ENCODE measurements around the gene LRRK1. TPM values are rescaled to one million over a fixed set of nuclear protein-coding genes. Genes with fewer than 3 reads are reported as not detected.

LRRK1 gene
- total and polyA plus RNA-seq, 2 donors (not counting 1 experiment from before 2014, with no cell fraction given), result 19.8 to 53.0 TPM

DNA sequence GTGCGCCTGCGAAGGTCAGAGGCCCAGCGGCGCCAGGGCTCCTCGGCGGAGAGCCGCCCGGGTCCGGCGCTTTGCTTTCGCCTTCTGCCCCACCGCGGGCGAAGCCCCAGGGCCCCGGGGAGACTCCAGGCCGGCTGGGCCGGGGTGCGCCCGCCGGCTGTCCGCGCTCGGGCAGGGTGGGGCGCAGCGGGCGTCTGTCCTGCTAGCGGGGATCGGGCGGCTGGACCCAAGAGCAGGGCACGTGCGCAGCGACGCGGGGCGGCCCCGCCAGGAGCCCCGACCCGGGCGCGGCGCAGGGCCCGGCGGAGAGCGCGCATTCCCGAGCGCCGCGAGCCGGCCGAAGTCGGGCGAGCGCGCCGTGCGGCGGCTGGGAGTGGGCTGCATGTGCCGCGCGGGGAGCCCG lies 40.1 kb upstream of the LRRK1 start:
- no peak overlapping the region for H3K4me3 Mint-ChIP-seq
- Histone ChIP-seq H3K27ac (ENCODE audit: low read length in 2 of 2) (no peak overlapping the region), H3K4me2 (replicated peaks; ENCODE audit: low read depth, low read length, poor library complexity, severe bottlenecking) (peak overlapping the region; percentile 75), H3K4me1 (ENCODE audit: control insufficient read depth in 2 of 2, insufficient read depth in 2 of 2, low read length in 2 of 2) (peaks cover 10% of the 10 kb centered on the region in 2 donors), H2AFZ (ENCODE audit: insufficient read depth, low read depth, low read length, poor library complexity, severe bottlenecking) (peak overlapping the region; percentile 38), H4K20me1 (ENCODE audit: control insufficient read depth, insufficient read depth, low read length, poor library complexity, severe bottlenecking) (no peaks in the 10 kb centered on the region), H3K79me2 (ENCODE audit: control insufficient read depth, insufficient read depth, low read length) (no peaks in the 10 kb centered on the region), H3K9ac (ENCODE audit: low read length) (no peak overlapping the region), H3K36me3 (replicated peaks in 1 of 2; ENCODE audit: control extremely low read depth in 1 of 2, control insufficient read depth in 1 of 2, extremely low read depth in 1 of 2, insufficient read depth in 2 of 2, low read length in 1 of 2) (no peaks in the 10 kb centered on the region), H3K9me3 (ENCODE audit: control extremely low read depth in 1 of 3, control insufficient read depth in 2 of 3, insufficient read depth in 1 of 3, low read length in 2 of 3) (no peaks in the 10 kb centered on the region), H3K27me3 (replicated peaks in 1 of 4; ENCODE audit: control extremely low read depth in 1 of 4, control insufficient read depth in 3 of 4, insufficient read depth in 4 of 4, low read length in 3 of 4) (peaks cover 0 to 55% (median 24%) of the 10 kb centered on the region in 4 experiments), H3K4me3 (ENCODE audit: control extremely low read depth in 1 of 5, extremely low read depth in 1 of 5, insufficient read depth in 1 of 5, low read depth in 2 of 5, low read length in 4 of 5) (peak overlapping the region in 3 of 5 experiments; percentile 15 to 33 (median 25))
- DNase-seq (no peak), ATAC-seq (ENCODE audit: low read depth) (no peak)
- H3K27me3 Mint-ChIP-seq, result peaks cover 74% of the 10 kb centered on the region
- H3K9me3 Mint-ChIP-seq (ENCODE audit: insufficient read depth), result no peaks in the 10 kb centered on the region
- TF ChIP-seq, protein P1, sequence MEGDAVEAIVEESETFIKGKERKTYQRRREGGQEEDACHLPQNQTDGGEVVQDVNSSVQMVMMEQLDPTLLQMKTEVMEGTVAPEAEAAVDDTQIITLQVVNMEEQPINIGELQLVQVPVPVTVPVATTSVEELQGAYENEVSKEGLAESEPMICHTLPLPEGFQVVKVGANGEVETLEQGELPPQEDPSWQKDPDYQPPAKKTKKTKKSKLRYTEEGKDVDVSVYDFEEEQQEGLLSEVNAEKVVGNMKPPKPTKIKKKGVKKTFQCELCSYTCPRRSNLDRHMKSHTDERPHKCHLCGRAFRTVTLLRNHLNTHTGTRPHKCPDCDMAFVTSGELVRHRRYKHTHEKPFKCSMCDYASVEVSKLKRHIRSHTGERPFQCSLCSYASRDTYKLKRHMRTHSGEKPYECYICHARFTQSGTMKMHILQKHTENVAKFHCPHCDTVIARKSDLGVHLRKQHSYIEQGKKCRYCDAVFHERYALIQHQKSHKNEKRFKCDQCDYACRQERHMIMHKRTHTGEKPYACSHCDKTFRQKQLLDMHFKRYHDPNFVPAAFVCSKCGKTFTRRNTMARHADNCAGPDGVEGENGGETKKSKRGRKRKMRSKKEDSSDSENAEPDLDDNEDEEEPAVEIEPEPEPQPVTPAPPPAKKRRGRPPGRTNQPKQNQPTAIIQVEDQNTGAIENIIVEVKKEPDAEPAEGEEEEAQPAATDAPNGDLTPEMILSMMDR (IDR thresholded peaks at IDR 0.05), result no peak
- TF ChIP-seq EZH2 (IDR thresholded peaks at IDR 0.05; ENCODE audit: borderline replicate concordance, insufficient read depth, low read depth, low read length, poor library complexity, severe bottlenecking), result no peak
- no peak overlapping the region for H3K27ac Mint-ChIP-seq
- peaks cover 11% of the 10 kb centered on the region for H3K4me1 Mint-ChIP-seq
- intact Hi-C loops (cut with micrococcal nuclease), result no loop called here
- CTCF ChIA-PET, result interaction anchor here (2.5 kb wide), 1 partner anchor 129 kb away, joined by 8 read pairs; no protein-coding TSS in a partner anchor
- POLR2A ChIA-PET, result no interaction called here
- 3% methylated on average over 62 of the region's 62 CpGs for WGBS (ENCODE audit: insufficient coverage)

DNA sequence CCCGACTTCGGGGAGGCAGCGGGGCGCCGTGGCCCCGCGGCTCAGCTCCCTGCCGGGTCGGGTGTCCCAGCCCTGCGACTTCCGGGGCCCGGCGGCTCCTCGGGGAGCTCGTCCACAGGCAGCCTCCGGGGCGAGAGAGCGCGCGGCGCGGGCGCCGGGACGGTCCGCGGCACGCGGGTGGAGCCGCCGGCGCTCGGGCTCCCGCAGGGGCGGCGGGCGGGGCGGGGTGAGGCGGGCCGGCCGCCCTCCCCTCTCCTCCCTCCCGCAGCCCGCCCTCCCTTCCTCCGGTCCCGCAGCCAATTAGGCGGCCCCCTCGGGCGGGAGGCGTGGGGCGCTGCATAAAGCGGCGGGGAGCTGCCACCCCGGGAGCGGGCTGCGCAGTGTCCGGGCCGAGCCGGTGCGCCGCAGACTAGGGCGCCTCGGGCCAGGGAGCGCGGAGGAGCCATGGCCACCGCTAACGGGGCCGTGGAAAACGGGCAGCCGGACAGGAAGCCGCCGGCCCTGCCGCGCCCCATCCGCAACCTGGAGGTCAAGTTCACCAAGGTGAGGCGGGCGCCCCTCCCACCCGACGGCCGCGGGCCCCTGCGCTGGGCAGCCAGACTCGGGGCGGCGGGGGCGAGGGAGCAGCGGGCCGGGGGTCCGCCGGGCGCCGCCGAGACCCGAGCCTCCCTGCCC lies 39.6 kb upstream of the LRRK1 start, which contains the start of gene ALDH1A3:
Gene ALDH1A3, plus strand, starts transcription at position 368 of the 675 bp plus-strand sequence. Its CDS starts 77 bp downstream, at position 445.
- H3K27ac Mint-ChIP-seq, result no peak within 1 kb of the TSS
- WGBS (ENCODE audit: insufficient coverage), result 3% methylated on average over 93 of the region's 93 CpGs
- intact Hi-C loops (cut with micrococcal nuclease), result no loop called here

More for the DNA sequence above, 39.6 kb upstream of the LRRK1 start, which contains the start of gene ALDH1A3:
- Mint-ChIP-seq H3K4me3 (peak within 1 kb of the TSS; percentile 80), H3K9me3 (ENCODE audit: insufficient read depth) (no peaks in the 10 kb centered on the region), H3K27me3 (peaks cover 77% of the 10 kb centered on the region), H3K4me1 (peaks cover 11% of the 10 kb centered on the region)
- DNase-seq (peak; percentile 29), ATAC-seq (ENCODE audit: low read depth) (peak; percentile 21)
- Histone ChIP-seq H2AFZ (ENCODE audit: insufficient read depth, low read depth, low read length, poor library complexity, severe bottlenecking) (peak within 1 kb of the TSS; percentile 38), H3K27ac (ENCODE audit: low read length in 2 of 2) (no peak within 1 kb of the TSS), H3K79me2 (ENCODE audit: control insufficient read depth, insufficient read depth, low read length) (no peaks in the 10 kb centered on the region), H3K4me3 (ENCODE audit: control extremely low read depth in 1 of 5, extremely low read depth in 1 of 5, insufficient read depth in 1 of 5, low read depth in 2 of 5, low read length in 4 of 5) (peak within 1 kb of the TSS in 3 of 5 experiments; percentile 15 to 37 (median 33)), H3K9me3 (ENCODE audit: control extremely low read depth in 1 of 3, control insufficient read depth in 2 of 3, insufficient read depth in 1 of 3, low read length in 2 of 3) (no peaks in the 10 kb centered on the region), H3K27me3 (replicated peaks in 1 of 4; ENCODE audit: control extremely low read depth in 1 of 4, control insufficient read depth in 3 of 4, insufficient read depth in 4 of 4, low read length in 3 of 4) (peaks cover 0 to 58% (median 24%) of the 10 kb centered on the region in 4 experiments), H3K4me1 (ENCODE audit: control insufficient read depth in 2 of 2, insufficient read depth in 2 of 2, low read length in 2 of 2) (peaks cover 10% of the 10 kb centered on the region in 2 donors), H3K4me2 (replicated peaks; ENCODE audit: low read depth, low read length, poor library complexity, severe bottlenecking) (peak within 1 kb of the TSS; percentile 75), H3K9ac (ENCODE audit: low read length) (no peak within 1 kb of the TSS), H3K36me3 (replicated peaks in 1 of 2; ENCODE audit: control extremely low read depth in 1 of 2, control insufficient read depth in 1 of 2, extremely low read depth in 1 of 2, insufficient read depth in 2 of 2, low read length in 1 of 2) (no peaks in the 10 kb centered on the region), H4K20me1 (ENCODE audit: control insufficient read depth, insufficient read depth, low read length, poor library complexity, severe bottlenecking) (no peaks in the 10 kb centered on the region)
- POLR2A ChIA-PET, result no interaction called here
- CTCF ChIA-PET, result interaction anchor here (0.8 kb wide), 1 partner anchor 127 kb away, joined by 3 read pairs; no protein-coding TSS in a partner anchor
- TF ChIP-seq, protein P1 (IDR thresholded peaks at IDR 0.05), result no peak
- TF ChIP-seq EZH2 (IDR thresholded peaks at IDR 0.05; ENCODE audit: borderline replicate concordance, insufficient read depth, low read depth, low read length, poor library complexity, severe bottlenecking), result no peak
